Neural progenitor cell (in vitro differentiated cells): Measurements from ENCODE around the gene LRCH4.

ENCODE experiments used
- CTCF ChIP-seq: fragments of 200-600 bp; sonication (generic); IDR thresholded peaks from 2 replicates; pipeline ENCODE4 v1.5.1; 2017; ENCODE audit warnings: antibody characterized with exemption, mild to moderate bottlenecking
- EZH2 ChIP-seq: fragments of 200-600 bp; sonication (generic); IDR thresholded peaks from 2 replicates; pipeline ENCODE4 v1.6.1; 2017; ENCODE audit warnings: antibody characterized with exemption, mild to moderate bottlenecking, moderate library complexity

GRCh38 chr7:100609958-100610357 lies 24.0 kb upstream of the LRCH4 start:
- TF ChIP-seq CTCF = no peak
- no peak for TF ChIP-seq EZH2
